ENCODE data around the gene A2ML1. TPM values are rescaled to one million over a fixed set of nuclear protein-coding genes. Genes with fewer than 3 reads are reported as not detected.

A2ML1 gene
- total RNA-seq, 2 experiments from 2014 or later: not detected

Other genes starting within 250 kb of the A2ML1 start
- not detected for gene AICDA, start 209.8 kb upstream of the A2ML1 start, total RNA-seq
- not detected for gene MFAP5, start 159.8 kb upstream of the A2ML1 start, total RNA-seq
- 1 to 10 TPM; 4.4 to 4.9 TPM for gene RIMKLB, start 124.6 kb upstream of the A2ML1 start, total RNA-seq
- 10 to 100 TPM; 14.6 to 17.7 TPM for gene PHC1, start 91.9 kb downstream of the A2ML1 start, total RNA-seq
- 100 to 1,000 TPM; 229 to 238 TPM for gene M6PR, start 127.0 kb downstream of the A2ML1 start, total RNA-seq
- 1 to 10 TPM; 7.6 to 8.7 TPM for gene KLRG1, start 166.9 kb downstream of the A2ML1 start, total RNA-seq